Endothelial cell of umbilical vein (primary cell): ENCODE measurements around the gene SYT14.

Experiments used
- CTCF ChIP-seq, 2 donors: IDR thresholded peaks; 1 replicate in 1 of 2; 2 replicates in 1 of 2; pipeline ENCODE4 v1.5.1; 2011; ENCODE audit warnings: low read length in 2 of 2, mild to moderate bottlenecking in 2 of 2, moderate library complexity in 2 of 2, control low read depth in 1 of 2, inconsistent platforms in 1 of 2, low read depth in 1 of 2; ENCODE audit not compliant: insufficient read depth in 1 of 2; ENCODE audit errors: extremely low read depth in 1 of 2
- GATA2 ChIP-seq: IDR thresholded peaks from 2 replicates; pipeline ENCODE4 v1.7.0; 2011; ENCODE audit warnings: low read depth, mild to moderate bottlenecking, moderate library complexity, mixed read lengths, low read length; ENCODE audit not compliant: insufficient read length, insufficient read depth
- JUN ChIP-seq: IDR thresholded peaks from 2 replicates; pipeline ENCODE4 v1.6.1; 2011; ENCODE audit warnings: borderline replicate concordance, low read depth; ENCODE audit not compliant: insufficient read length, insufficient read depth
- POLR2AphosphoS5 ChIP-seq: IDR thresholded peaks from 2 replicates; pipeline ENCODE4 v1.6.1; 2012; ENCODE audit warnings: low read depth, mild to moderate bottlenecking, control low read depth, low read length, moderate library complexity; ENCODE audit not compliant: insufficient read depth

GRCh38 chr1:210159211-210159610 lies 221.2 kb downstream of the SYT14 start:
- TF ChIP-seq CTCF (IDR thresholded peaks at IDR 0.05; ENCODE audit: extremely low read depth in 1 of 2, insufficient read depth in 1 of 2, low read depth in 1 of 2, low read length in 2 of 2) (no peak), GATA2 (no peak), JUN (no peak), POLR2AphosphoS5 (no peak)
